CD1c-positive myeloid dendritic cell (primary cell): Measurements from ENCODE around the gene PSMD5.
A peak's percentile ranks its signal among the peaks of the same experiment; 100 is the strongest.
"Not testable (repeated sequence)": the region's sequence is repeated elsewhere in the genome, so short reads cannot be mapped to it uniquely, and the experiment has no call there.

Experiments used
- DNase-seq: peaks from one replicate; pipeline ENCODE4 v3.0.0-alpha.2; 2016; ENCODE audit errors: extremely low spot score

Gene PSMD5

DNA sequence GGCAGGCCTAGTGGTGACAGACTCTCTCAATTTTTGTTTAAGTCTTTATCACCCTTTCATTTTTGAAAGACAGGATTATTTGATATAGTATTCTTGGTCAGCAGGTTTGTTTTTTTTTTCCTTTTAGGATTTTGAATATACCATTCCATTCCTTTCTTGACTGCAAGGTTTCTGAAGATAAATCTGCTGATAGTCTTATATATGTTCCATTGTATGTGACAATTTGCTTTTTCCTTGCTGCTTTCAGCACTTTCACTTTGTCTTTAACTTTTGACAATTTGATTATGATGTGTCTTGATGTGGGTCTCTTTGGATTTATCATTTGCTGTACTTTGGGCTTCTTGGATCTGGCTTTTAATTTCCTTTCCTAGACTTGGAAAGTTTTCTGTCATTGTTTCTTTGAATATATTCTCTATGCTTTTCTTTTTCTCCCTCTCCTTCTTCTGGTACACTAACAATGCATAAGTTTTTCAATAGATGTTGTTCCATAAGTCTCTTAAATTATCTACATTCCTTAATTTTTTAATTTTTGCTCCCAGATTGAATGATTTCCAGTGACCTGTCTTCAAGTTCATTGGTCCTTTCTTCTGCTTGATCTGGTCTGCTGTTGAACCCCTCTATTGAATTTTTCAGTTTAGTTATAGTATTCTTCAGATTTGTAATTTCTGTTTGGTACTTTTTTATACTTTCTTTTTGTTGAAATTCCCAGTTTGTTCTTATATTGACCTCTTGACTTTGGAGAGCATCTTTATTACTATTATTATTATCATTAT lies 34.9 kb downstream of the PSMD5 start:
- no peak for DNase-seq

DNA sequence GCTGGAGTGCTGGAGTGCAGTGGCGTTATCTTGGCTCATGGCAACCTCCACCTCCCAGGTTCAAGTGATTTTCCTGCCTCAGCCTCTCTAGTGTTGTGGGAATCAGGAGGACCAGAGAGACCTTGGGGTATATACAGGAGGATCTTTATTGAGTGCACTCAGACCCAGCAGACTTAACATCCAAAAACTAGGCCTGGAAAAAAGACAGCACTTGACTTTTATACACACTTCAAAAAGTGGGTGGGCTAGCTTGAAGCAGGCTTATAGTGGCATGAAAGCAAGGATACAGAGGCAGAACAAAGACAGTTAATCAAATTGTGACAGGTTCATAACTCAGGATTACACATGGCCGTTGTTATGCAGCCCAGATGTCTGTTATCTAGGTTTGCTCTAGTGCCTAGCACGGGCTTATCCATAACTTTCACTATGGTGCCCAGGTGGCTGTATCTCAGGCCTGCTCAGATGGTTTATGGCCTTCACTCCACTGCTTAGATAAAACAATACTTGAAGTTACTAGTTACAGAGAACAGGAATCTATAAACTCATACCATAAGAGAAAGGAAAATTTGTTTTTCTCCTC lies 37.8 kb downstream of the PSMD5 start:
- not testable (repeated sequence) for DNase-seq

DNA sequence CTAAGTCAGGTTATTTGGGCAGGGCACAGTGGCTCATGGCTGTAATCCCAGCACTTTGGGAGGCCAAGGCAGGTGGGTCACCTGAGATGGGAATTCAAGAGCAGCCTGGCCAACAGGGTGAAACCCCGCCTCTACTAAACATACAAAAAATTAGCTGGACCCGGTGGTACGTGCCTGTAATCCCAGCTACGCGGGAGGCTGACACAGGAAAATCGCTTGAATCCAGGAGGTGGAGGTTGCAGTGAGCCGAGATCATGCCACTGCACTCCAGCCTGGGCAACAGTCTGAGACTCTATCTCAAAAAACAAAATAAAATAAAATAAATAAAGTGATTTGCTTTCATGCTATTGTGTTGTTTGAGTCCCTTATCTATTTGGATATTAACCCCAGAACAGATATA lies 41.3 kb downstream of the PSMD5 start:
- DNase-seq = no peak

DNA sequence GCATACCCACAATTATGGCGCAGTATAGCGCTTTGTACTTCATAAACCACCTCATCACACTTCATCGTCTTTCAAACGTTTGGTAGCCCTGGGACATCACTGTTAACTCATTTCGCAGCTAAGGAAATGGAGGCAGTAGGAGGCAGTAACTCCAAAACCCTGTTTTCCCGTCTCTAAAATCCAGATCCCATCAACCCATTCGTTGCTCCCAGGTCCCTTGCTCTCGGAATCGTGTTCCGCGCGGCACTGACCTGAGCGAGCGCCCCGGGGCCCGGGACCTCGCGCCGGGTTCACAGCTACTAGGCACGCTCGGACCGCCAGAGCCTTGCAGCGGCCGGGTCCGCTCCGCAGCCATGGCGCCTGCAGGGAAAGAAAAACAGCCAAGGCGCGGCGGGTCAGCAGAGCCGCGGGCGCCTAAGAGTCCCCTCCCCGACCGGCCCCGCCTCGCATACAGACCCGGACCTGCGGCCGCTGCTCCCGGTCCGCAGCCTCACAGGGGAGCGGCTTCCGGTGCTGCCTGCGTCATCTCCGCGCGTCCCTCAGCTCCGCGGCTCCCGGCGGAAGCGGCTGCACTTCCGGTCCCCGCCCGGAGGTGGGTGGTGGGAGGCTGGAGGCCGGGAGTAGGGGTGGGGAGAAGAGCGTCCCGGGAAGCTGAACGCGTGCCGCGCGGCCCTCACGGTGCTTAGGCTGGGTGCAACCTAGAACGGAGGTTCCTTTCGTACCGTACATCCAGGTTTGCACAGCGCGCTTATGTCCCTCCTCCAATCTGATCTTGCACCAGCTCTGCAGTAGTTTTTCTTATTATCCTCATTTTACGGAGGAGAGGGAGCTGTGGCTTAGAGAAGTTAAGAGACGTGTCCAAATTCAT lies 49.6 kb downstream of the PSMD5 start, which contains the start of gene FBXW2:
FBXW2 (minus strand) TSS at position 519 of the 868 bp plus-strand sequence. CDS start 5,158 bp downstream, outside the sequence.
- peak; percentile 96 for DNase-seq

DNA sequence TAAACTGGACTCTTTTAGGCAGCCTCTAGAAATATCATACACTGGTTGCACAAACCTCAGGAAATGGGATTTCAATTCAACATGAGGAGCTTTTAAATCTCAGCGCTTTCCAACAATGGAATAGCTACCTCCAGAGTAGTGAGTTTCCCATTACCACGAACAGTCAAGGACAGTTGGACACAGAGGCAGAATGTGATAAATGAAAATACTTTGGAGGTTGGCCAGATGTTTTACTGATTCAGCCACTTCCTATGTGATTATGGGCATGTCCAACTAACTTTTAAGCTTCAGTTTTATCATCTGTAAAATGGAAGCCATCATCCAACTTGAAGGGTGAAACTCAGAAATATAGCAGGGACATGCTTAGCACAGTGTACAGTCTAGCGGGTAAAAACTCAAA lies 51.6 kb downstream of the PSMD5 start:
- DNase-seq = no peak

DNA sequence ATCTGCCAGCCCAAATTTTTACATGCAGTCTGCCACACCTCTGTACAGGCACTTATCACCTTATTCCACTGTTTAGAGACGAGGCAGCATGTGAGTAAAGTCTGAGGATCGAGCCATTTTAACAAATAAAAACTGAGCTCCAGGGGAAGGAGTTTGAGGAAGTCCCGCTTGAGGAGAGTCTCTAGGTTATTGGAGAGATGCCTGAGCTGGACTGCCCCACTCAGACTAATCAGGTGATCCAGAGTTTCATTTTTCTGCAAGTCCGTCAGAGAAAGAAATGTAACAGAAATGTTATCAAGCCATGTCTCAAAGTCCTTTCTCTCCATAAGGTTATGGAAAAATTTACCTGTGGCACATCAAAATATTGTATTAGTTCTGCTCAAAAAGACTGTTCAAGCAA lies 54.8 kb downstream of the PSMD5 start:
- DNase-seq = no peak

DNA sequence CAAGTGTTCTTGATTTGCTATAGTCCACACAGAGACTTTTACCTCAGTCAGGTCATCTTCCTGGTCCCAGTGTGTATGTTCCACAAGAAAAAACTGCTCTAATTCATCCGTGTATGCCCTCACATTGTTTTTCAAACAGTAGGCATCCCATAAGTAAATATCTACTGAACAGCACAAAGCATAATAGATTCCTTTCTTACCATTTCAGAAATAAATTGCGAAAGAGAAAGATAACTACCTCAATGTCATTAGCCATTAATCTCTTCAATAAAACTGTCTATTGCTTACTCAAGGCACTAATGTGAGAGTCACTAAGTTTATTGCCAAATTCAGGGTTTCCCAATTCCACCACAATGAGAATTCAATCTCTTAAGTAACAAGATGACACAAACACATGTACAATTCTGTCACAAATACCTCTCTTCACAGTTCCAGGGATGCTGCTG lies 59.1 kb downstream of the PSMD5 start:
- peak; percentile 14 for DNase-seq

DNA sequence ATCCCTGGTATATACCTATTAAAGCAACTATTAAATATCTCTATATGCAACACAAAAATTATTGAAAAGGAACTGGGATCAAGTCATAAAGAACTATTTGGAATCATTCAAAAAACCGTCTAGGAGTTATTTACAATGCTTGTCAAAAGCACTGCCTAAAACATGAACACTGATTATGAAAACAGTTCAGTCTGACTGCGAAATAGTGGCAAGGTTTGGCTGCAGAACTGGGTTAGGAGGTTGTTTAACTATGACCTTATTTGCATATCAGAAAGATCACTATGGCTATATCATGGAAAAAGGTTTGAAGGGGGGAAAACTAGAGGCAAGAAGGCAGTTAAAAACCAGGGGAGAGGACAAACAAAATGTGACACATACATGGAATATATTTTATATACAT lies 61.5 kb downstream of the PSMD5 start:
- no peak for DNase-seq

DNA sequence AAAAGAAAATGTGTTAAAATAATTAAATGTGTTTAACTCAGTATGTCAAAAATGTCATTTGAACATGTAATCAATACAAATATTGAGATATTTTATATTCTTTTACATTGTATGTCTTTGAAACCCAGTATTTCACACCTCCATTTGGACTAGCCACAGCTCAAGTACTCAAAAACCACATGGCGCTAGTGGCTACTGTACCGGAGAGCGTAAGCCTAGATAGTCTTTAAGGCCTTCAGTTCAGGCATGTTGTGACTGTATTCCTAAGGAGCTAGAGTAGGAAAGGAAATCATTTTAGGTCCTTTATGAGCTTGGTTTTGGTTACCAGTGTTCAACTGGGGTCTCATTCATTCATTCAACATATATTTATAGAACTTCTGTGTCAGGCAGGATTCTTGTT lies 62.4 kb downstream of the PSMD5 start:
- DNase-seq = no peak

DNA sequence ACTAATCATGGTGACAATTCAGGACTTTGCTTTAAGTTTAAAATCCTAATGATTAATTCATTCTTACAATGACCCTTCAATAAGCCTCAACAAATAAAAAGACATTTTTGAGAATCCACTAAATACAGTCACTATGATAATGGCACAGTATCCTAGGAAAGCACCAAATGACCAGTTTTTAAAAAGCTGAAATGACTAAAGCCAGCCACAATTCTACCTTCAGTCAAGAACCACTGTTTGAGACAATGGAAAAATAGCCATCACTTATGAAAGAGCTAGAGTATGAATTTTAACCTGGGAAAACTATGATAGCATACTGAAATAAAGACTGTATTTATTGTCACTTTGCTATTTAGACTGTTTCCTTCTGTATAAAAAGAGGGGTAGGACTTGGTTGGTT lies 63.5 kb downstream of the PSMD5 start:
- no peak for DNase-seq

DNA sequence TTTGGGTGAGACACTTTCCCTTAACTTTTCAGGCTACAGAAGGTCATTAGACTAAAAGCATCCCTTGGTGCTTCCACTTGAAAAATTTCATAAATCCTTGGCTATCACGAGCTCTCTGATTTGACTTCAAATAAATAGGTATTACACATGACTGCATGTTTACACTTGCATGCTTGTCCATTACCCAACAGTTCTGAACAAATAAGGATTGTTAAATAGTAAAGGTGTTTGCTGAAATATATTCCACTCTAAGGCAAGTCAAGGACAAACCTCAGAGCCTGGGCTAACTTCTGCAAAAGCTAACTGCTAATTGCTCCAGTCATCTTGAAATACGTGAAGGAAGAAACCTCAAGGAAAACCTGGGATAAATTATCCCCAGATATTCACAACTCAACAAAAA lies 64.0 kb downstream of the PSMD5 start:
- DNase-seq = no peak

DNA sequence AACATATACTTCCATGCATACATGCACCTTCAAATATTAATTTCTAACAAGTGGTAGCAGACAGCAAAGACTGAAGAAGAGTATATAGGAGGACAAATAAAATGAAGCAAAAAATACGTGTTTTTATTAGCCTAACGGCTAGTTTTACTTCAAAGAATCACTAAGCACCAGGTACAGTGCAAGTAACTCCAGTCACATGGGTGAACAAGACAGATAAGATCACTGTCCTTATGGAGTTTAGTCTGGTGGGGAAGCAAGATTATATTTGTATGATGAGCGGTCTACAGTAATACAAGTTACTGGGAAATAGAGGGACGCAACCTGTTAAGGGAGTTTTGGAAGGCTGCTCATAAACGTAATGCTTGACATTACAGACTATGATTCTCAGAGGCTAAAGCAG lies 65.5 kb downstream of the PSMD5 start:
- no peak for DNase-seq

DNA sequence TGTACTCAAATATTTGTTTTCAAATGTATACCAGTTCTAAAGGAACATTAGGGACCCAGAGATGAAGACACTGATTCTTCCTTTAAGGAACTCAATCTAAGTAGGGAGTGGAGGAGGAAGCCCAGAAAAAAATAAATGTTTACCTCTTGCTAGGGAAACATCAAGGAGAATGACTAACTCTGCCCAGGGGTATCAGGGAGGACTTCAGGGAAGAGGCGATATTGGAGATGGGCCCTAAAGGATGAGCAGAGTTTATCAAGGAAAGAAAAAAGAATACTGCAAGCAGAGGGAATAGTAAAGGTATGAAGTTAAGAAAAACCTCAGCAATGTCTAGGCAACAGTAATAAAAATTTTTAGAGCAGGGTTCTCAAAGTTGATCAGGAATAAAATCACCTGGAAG lies 65.9 kb downstream of the PSMD5 start:
- DNase-seq = no peak

DNA sequence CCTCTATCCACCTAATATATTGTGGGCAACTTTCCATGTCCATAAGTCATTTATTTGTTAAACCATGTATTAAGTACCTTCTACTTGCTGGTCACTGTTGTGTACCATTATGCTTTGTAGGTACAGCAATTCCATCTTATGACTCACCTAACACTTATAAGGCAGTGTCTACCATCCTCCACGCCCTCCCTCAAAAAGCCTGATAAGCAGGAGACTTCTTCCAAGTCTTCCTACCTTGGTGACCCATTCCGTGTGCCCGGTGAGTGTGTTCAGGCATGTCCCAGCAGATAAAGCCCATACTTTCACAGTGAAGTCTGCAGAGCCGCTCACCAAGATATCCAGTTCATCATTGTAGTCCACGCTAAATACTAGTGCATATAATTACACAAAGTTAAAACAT lies 66.9 kb downstream of the PSMD5 start:
- no peak for DNase-seq

DNA sequence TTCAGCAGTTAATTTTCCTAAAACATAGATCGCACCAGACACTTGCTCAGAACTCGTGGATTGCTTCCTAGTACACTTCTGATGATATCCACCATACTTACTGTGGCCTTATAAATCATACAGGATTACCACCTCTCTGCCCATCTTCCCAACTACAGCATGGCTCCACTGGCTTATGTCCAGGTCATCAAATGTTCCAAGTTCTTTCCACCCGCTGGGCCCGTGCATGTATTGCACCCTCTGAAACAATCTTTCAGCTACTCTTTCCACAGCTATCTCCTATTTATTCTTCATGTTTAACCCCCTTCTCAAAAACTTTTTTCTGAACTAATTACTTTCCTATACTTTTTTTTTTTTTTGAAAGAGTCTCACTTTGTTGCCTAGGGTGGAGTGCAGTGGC lies 68.0 kb downstream of the PSMD5 start:
- DNase-seq = no peak

DNA sequence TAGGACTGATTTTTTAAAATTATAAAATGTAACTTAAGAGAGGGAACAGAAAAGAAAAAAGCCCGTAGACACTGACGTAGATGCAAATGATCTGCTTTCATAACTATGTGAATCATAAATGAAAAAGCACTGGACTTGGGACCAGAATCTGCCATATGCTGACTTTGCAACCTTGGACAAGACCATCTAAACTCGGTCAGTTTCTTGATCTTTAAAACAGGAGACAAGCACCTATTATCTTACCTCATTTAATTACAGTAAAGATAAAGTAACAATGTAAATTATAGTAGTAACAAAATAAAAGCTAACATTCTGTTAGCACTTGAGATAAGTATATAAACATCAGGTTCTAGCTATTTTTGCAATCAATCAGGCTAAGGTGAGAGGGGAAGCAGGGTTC lies 69.5 kb downstream of the PSMD5 start:
- DNase-seq = no peak

DNA sequence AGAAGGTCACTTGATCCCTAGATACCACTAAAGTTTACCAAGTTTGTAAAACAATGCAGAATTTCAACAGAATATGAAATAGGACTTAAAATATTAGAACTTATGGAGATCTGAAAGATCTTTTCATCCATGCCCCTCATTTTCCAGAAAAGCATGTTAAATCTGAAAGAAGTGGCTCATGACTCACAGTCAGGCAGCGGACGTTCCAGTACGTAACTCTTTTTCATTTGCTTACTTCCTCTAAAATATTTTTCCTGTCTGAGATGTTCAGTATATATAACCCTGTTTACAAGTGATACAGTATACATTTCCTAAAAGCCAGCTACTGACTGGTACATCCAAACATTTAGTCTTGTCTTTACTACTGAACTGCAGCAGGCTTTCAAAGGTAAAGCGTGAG lies 71.8 kb downstream of the PSMD5 start:
- peak; percentile 51 for DNase-seq

DNA sequence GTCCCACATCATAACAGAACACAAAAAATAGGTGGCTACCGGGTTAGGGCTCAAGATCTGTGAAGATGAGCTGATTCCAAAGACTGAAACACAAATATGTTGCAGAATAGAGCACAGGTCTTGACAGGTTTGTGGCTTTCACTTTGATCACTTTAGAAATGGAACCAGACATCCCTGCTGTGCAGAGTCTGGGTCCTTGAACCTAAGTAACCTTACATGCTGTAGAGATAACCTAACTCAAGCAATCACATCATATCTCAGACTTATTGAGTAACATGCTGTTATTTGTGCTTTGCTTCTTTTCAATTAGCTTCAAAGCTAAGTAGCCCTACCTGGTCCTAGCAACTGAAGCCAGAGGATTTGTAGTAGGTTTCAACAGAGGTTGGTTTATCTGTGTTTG lies 73.8 kb downstream of the PSMD5 start:
- DNase-seq = no peak

DNA sequence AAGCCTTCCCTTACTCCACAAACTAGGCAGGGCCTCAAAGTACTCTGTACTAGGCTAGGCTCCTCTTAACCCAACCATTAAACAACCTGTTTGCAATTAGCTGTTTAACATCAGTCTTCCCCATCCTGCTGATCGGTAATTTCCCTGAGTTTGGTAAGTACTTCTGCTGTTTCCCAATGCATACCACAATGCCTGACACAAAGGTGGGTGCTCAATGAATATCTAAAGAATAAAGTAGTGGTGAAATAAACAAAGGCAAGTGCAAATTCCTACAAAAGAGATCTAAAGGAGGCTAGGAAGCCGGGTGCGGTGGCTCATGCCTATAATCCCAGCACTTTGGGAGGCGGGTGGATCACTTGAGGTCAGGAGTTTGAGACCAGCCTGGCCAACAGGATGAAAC lies 74.5 kb downstream of the PSMD5 start:
- DNase-seq = no peak

DNA sequence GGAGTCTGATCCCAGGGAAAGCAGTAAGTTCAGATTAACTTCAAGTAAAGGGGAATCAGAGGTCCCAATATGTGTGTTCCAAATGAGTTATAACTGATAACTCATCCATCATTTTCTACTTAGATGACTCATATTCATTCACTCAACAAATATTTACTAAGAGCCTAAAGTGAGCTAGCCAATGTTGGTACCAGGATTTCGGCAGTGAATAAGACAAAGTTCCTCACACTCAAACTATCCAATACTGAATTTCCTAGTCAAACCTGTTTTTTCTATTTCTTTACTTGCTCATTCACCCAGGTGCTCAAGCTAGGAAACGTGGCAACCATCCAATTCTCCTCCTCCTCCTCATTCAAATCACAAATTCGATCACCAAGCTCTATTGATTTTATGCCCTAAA lies 75.3 kb downstream of the PSMD5 start:
- no peak for DNase-seq
